H1 (cell line): ENCODE results near the gene PTPRG. TPM values are rescaled to one million over a fixed set of nuclear protein-coding genes. Genes with fewer than 3 reads are reported as not detected.

Experiments used
- CTCF ChIA-PET: fragments of 300-600 bp; sonication (Branson Sonifier 250); formaldehyde crosslinking; loops from one replicate; lab custom pipeline; 2021; ENCODE audit not compliant: partially characterized antibody; lab: Charles Lee
- POLR2A ChIA-PET: fragments of 300-600 bp; sonication (Branson Sonifier 250); formaldehyde crosslinking; loops from one replicate; lab custom pipeline; 2021; ENCODE audit warnings: inconsistent platforms; ENCODE audit not compliant: partially characterized antibody; lab: Charles Lee
- DNase-seq, 2 experiments: peaks; one replicate each; pipeline versions ENCODE4 v3.0.0 to v3.0.0-alpha.2; 2010 to 2022; ENCODE audit warnings: low spot score in 2 of 2, low read depth in 1 of 2, mixed read lengths in 1 of 2
- FAIRE-seq: peaks from 2 replicates; lab custom pipeline; 2011; peaks lifted over from hg19 to GRCh38; lab: Jason Lieb, UNC
- H2AFZ ChIP-seq: 2 replicates; pipeline ENCODE4 v1.8.1; 2012; ENCODE audit warnings: low read length, inconsistent platforms
- H2AK5ac ChIP-seq: 2 replicates; pipeline ENCODE4 v1.6.1; 2013; ENCODE audit warnings: low read depth, low read length
- H2BK120ac ChIP-seq: replicated peaks from 2 replicates; pipeline ENCODE3; 2013; ENCODE audit warnings: low read depth, low read length, inconsistent platforms
- H2BK12ac ChIP-seq: 2 replicates; pipeline ENCODE4 v1.6.1; 2013; ENCODE audit warnings: low read depth, low read length
- H2BK15ac ChIP-seq: 2 replicates; pipeline ENCODE4 v1.6.1; 2013; ENCODE audit warnings: low read length
- H2BK20ac ChIP-seq: 2 replicates; pipeline ENCODE4 v1.6.1; 2013; ENCODE audit warnings: low read length
- H2BK5ac ChIP-seq: 2 replicates; pipeline ENCODE4 v1.6.1; 2013; ENCODE audit warnings: low read depth, low read length
- H3K14ac ChIP-seq: 2 replicates; pipeline ENCODE4 v1.6.1; 2013; ENCODE audit warnings: inconsistent platforms; ENCODE audit not compliant: insufficient read length
- H3K18ac ChIP-seq: 2 replicates; pipeline ENCODE4 v1.6.1; 2013; ENCODE audit warnings: low read length; ENCODE audit errors: extremely low read depth
- H3K23ac ChIP-seq: 2 replicates; pipeline ENCODE4 v1.6.1; 2013; ENCODE audit warnings: inconsistent platforms; ENCODE audit not compliant: insufficient read length
- H3K23me2 ChIP-seq: 2 replicates; pipeline ENCODE4 v1.6.1; 2013; ENCODE audit warnings: low read depth, low read length
- H3K27ac ChIP-seq: 2 replicates; pipeline ENCODE4 v1.6.1; 2011; ENCODE audit warnings: low read depth, low read length, inconsistent platforms
- H3K27me3 ChIP-seq, 4 experiments: replicated peaks in 1 of 4; 1 replicate in 1 of 4; 2 replicates in 3 of 4; pipeline versions ENCODE4 v1.6.1 to v1.8.1; 2011 to 2013; ENCODE audit warnings: low read length in 3 of 4, mild to moderate bottlenecking in 3 of 4, inconsistent platforms in 2 of 4, mixed read lengths in 2 of 4, moderate library complexity in 1 of 4; ENCODE audit not compliant: control insufficient read depth in 3 of 4, insufficient read depth in 3 of 4; ENCODE audit errors: extremely low read depth in 1 of 4
- H3K36me3 ChIP-seq, 4 experiments: 2 replicates each; pipeline versions ENCODE4 v1.6.1 to v1.8.1; 2011 to 2013; ENCODE audit warnings: mild to moderate bottlenecking in 4 of 4, low read length in 3 of 4, moderate library complexity in 2 of 4, control low read depth in 1 of 4, inconsistent platforms in 1 of 4; ENCODE audit not compliant: insufficient read depth in 4 of 4, control insufficient read depth in 2 of 4
- H3K4ac ChIP-seq: replicated peaks from 2 replicates; pipeline ENCODE3; 2013; ENCODE audit warnings: low read length, low read depth, mixed read lengths, inconsistent platforms; ENCODE audit not compliant: insufficient read length
- H3K4me1 ChIP-seq, 4 experiments: replicated peaks in 1 of 4; 1 replicate in 1 of 4; 2 replicates in 3 of 4; pipeline versions ENCODE4 v1.6.1 to v1.8.1; 2011 to 2013; ENCODE audit warnings: low read length in 3 of 4, inconsistent platforms in 2 of 4, mixed read lengths in 1 of 4; ENCODE audit not compliant: insufficient read depth in 4 of 4, control insufficient read depth in 3 of 4
- H3K4me2 ChIP-seq, 2 experiments: 2 replicates each; pipeline versions ENCODE4 v1.6.1 to v1.8.1; 2011 to 2013; ENCODE audit warnings: low read depth in 2 of 2, low read length in 2 of 2, control low read depth in 1 of 2, inconsistent platforms in 1 of 2, mild to moderate bottlenecking in 1 of 2; ENCODE audit not compliant: insufficient read depth in 1 of 2
- H3K4me3 ChIP-seq, 4 experiments: fragments of 200-600, 300-600 bp in 1 of 4; sonication (generic), shearing (Covaris generic), sonication (Bioruptor Twin) in 1 of 4; 2 replicates each; pipeline versions ENCODE4 v1.5.1 to v1.8.1; 2011 to 2016; ENCODE audit warnings: low read length in 4 of 4, low read depth in 3 of 4, control low read depth in 2 of 4, inconsistent platforms in 2 of 4, mild to moderate bottlenecking in 2 of 4, mixed read lengths in 1 of 4, moderate library complexity in 1 of 4; ENCODE audit not compliant: insufficient read depth in 2 of 4; ENCODE audit errors: extremely low read depth in 1 of 4
- H3K56ac ChIP-seq: replicated peaks from 2 replicates; pipeline ENCODE3; 2013; ENCODE audit warnings: low read depth, mild to moderate bottlenecking, mixed read lengths, low read length, inconsistent platforms; ENCODE audit not compliant: insufficient read length
- H3K79me1 ChIP-seq: 2 replicates; pipeline ENCODE4 v1.6.1; 2013; ENCODE audit warnings: low read depth, low read length, control low read depth
- H3K79me2 ChIP-seq, 2 experiments: 2 replicates each; pipeline versions ENCODE4 v1.6.1 to v1.8.1; 2012 to 2013; ENCODE audit warnings: low read length in 2 of 2, mild to moderate bottlenecking in 2 of 2, inconsistent platforms in 1 of 2; ENCODE audit not compliant: insufficient read depth in 2 of 2, control insufficient read depth in 1 of 2
- H3K9ac ChIP-seq, 4 experiments: replicated peaks in 1 of 4; 1 replicate in 1 of 4; 2 replicates in 3 of 4; pipeline versions ENCODE4 v1.6.1 to v1.8.1; 2011 to 2013; ENCODE audit warnings: low read depth in 3 of 4, low read length in 3 of 4, control low read depth in 2 of 4, mild to moderate bottlenecking in 2 of 4, moderate library complexity in 2 of 4, inconsistent platforms in 1 of 4; ENCODE audit errors: extremely low read depth in 1 of 4
- H3K9me3 ChIP-seq, 2 experiments: 2 replicates each; pipeline versions ENCODE4 v1.6.1 to v1.8.1; 2012 to 2013; ENCODE audit warnings: mild to moderate bottlenecking in 2 of 2, moderate library complexity in 2 of 2, control low read depth in 1 of 2, inconsistent platforms in 1 of 2, low read depth in 1 of 2, low read length in 1 of 2, mixed read lengths in 1 of 2; ENCODE audit not compliant: insufficient read depth in 2 of 2
- H4K20me1 ChIP-seq, 2 experiments: replicated peaks in 1 of 2; 2 replicates each; pipeline versions ENCODE3 to v1.8.1; 2011 to 2013; ENCODE audit warnings: inconsistent platforms in 2 of 2, low read length in 2 of 2, mild to moderate bottlenecking in 1 of 2; ENCODE audit not compliant: insufficient read depth in 2 of 2, control insufficient read depth in 1 of 2
- H4K5ac ChIP-seq: 2 replicates; pipeline ENCODE4 v1.6.1; 2013; ENCODE audit warnings: low read length, low read depth, mixed read lengths, inconsistent platforms; ENCODE audit not compliant: insufficient read length
- H4K8ac ChIP-seq: 2 replicates; pipeline ENCODE4 v1.8.0; 2013; ENCODE audit warnings: mild to moderate bottlenecking, moderate library complexity, low read length, inconsistent platforms; ENCODE audit not compliant: insufficient read depth; ENCODE audit errors: extremely low read depth
- H4K91ac ChIP-seq: replicated peaks from 2 replicates; pipeline ENCODE3; 2013; ENCODE audit warnings: low read length, mixed read lengths, inconsistent platforms; ENCODE audit not compliant: insufficient read length
- BACH1 ChIP-seq: IDR thresholded peaks from 2 replicates; pipeline ENCODE4 v1.6.1; 2012; ENCODE audit warnings: low read length, improper control_type of control experiment
- GABPA ChIP-seq: IDR thresholded peaks from 2 replicates; pipeline ENCODE4 v1.6.1; 2011; ENCODE audit warnings: mild to moderate bottlenecking, low read length, moderate library complexity, borderline replicate concordance; ENCODE audit not compliant: insufficient read depth
- HDAC2 ChIP-seq, 2 experiments: fragments of 300-600 bp in 1 of 2; sonication (generic) in 1 of 2; IDR thresholded peaks; 2 replicates each; pipeline ENCODE4 v1.6.1; 2011 to 2012; ENCODE audit warnings: low read depth in 2 of 2, low read length in 2 of 2, mild to moderate bottlenecking in 2 of 2, moderate library complexity in 2 of 2, borderline replicate concordance in 1 of 2, inconsistent platforms in 1 of 2
- KDM1A ChIP-seq: fragments of 200-600, 300-600 bp; sonication (generic); IDR thresholded peaks from 2 replicates; pipeline ENCODE4 v1.7.1; 2016; ENCODE audit warnings: mild to moderate bottlenecking, low read length, borderline replicate concordance
- RBBP5 ChIP-seq: IDR thresholded peaks from 2 replicates; pipeline ENCODE4 v1.7.1; 2012; ENCODE audit warnings: low read depth, mild to moderate bottlenecking, inconsistent platforms, low read length, moderate library complexity, borderline replicate concordance
- whole genome bisulfite sequencing, 2 experiments: shearing (Covaris generic) in 1 of 2; methylation state at CpG; one replicate each; pipeline versions ENCODE4 v1.1.6 to v1.1.7; 2013 to 2015; ENCODE audit warnings: low lambda C conversion rate in 2 of 2, mixed read lengths in 2 of 2, inconsistent platforms in 1 of 2, low coverage in 1 of 2, missing lambda C conversion rate in 1 of 2; ENCODE audit not compliant: insufficient replicate concordance in 2 of 2, insufficient coverage in 1 of 2, insufficient read length in 1 of 2; ENCODE audit errors: extremely low coverage in 1 of 2, missing lambda C conversion rate in 1 of 2; 5-methylcytosine and 5-hydroxymethylcytosine counted together
- polyA plus RNA-seq, 7 experiments: library from polyadenylated mRNA; depleted of rRNA in 3 of 7; stranded (reverse) in 5 of 7; unstranded in 2 of 7; fragments of >200 nt in 5 of 7; fragments of 200-250 nt in 2 of 7; gene quantifications; 1 replicate in 5 of 7; 2 replicates in 1 of 7; 4 replicates in 1 of 7; pipeline versions ENCODE4 v1.2.1 to v1.2.3, GENCODE V29; 2011 to 2013; ENCODE audit warnings: missing spikeins in 2 of 7, mixed read lengths in 2 of 7
- total RNA-seq: library from RNA; stranded (reverse); fragmentation: NEBNext Ultra II Directional; extraction: Animal tissue kit (Norgen Biotek cat#: 25700); gene quantifications from 2 replicates; pipeline ENCODE4 v1.2.1, GENCODE V29; 2021

The PTPRG gene
- total and polyA plus RNA-seq, 2 of the 8 experiments (the other 6 are each of a cell fraction or from before 2014, with no cell fraction given), result 23.3 to 96.2 TPM

DNA sequence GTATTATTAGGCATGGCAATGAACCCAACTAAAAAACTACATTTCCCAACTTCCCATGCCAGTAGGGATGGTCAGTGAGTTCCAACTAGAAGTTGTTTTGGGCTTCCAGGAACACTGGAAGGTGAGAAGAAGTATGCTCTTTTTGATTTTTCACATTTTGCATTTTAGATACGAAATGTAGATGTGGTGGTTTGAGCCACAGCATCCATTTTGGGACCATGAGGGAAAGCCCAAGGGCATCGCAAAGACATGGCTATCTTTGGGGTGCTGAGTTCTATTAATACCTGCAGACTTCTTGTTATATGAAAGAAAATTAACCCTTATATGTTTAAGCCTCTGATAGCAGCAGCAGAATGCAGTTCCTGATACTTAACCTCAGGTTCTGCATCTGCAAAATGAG, 62.9 kb downstream of the PTPRG start:
- Histone ChIP-seq H3K4me3 (no peak overlapping the region), H2AK5ac (no peak overlapping the region), H3K14ac (no peak overlapping the region), H4K8ac (no peak overlapping the region), H3K4me2 (no peak overlapping the region), H3K79me1 (peaks cover 8% of the 10 kb centered on the region; the same call in 1 of the 2 replicates), H3K4me1 (peaks cover 0 to 10% (median 7%) of the 10 kb centered on the region in 4 experiments; a peak in 4 of 7 replicates), H3K79me2 (peaks cover 9 to 97% of the 10 kb centered on the region in 2 experiments), H2BK5ac (no peak overlapping the region), H4K5ac (no peak overlapping the region), H4K20me1 (peaks cover 11 to 26% of the 10 kb centered on the region in 2 experiments), H3K27me3 (no peaks in the 10 kb centered on the region), H3K9me3 (no peaks in the 10 kb centered on the region), H2BK15ac (no peak overlapping the region), H3K23ac (no peak overlapping the region), H2BK120ac (no peak overlapping the region), H3K9ac (no peak overlapping the region), H2AFZ (no peak overlapping the region), H3K18ac (no peak overlapping the region), H3K27ac (no peak overlapping the region), H3K4ac (no peak overlapping the region), H3K56ac (no peak overlapping the region), H3K36me3 (peaks cover 0 to 13% (median 3%) of the 10 kb centered on the region in 4 experiments; a peak in 4 of 8 replicates), H2BK20ac (no peak overlapping the region), H2BK12ac (no peak overlapping the region), H4K91ac (no peak overlapping the region), H3K23me2 (no peaks in the 10 kb centered on the region)
- FAIRE-seq (no peak), DNase-seq (no peak)
- CTCF ChIA-PET, result no interaction called here
- WGBS, 2 experiments, result 89% methylated on average over 2 of the region's 2 CpGs; no CpG with 5 or more reads in 1 of the 2 experiments
- POLR2A ChIA-PET, result no interaction called here
- peak; percentile 86 for TF ChIP-seq KDM1A
- TF ChIP-seq RBBP5, result no peak
- TF ChIP-seq HDAC2 (IDR thresholded peaks at IDR 0.05; ENCODE audit: borderline replicate concordance in 1 of 2, low read depth in 2 of 2, low read length in 2 of 2), result peak in 1 of 2 experiments; percentile 89; a peak in 1 of 4 replicates
- no peak for TF ChIP-seq GABPA
- TF ChIP-seq BACH1, result no peak
